Left cardiac atrium (tissue), 4 donors: ENCODE results near the gene TTR. TPM values are rescaled to one million over a fixed set of nuclear protein-coding genes. Genes with fewer than 3 reads are reported as not detected.
A peak's percentile ranks its signal among the peaks of the same experiment; 100 is the strongest.

ENCODE experiments used
- ATAC-seq, 2 donors: fragments of 200-7000 bp; cut with Tn5 transposase; one replicate each; pipeline ENCODE4 v1.9.1; 2020; ENCODE audit warnings: mild to moderate bottlenecking in 2 of 2, moderate library complexity in 2 of 2
- DNase-seq: peaks from one replicate; pipeline ENCODE4 v3.0.0-alpha.2; 2020
- intact Hi-C, 2 donors: fragments of 100-400 bp; cut with DNase I; formaldehyde crosslinking; loops; one replicate each; pipeline versions ENCODE4 v1.14.1 to v1.15.1; 2022 to 2023
- total RNA-seq, 2 donors: library from RNA; stranded (reverse); fragmentation: NEBNext Ultra II Directional; extraction: Animal tissue kit (Norgen Biotek cat#: 25700); gene quantifications; one replicate each; pipeline ENCODE4 v1.2.1, GENCODE V29; 2021
- donor health status: DM: no; HTN: yes; CAD: no.
- donor health status: DM: no; HTN: yes; CAD: no; lungs with severe emphysema.
- donor health status: DM: yes; HTN: yes; CAD: no.
- donor health status: Dilated cardiomyopathy.

The TTR gene
- total RNA-seq, 2 donors from 2014 or later: 0.34 TPM; not detected in 1

GRCh38 chr18:31643003-31643402 lies 51.3 kb downstream of the TTR start:
- DNase-seq: no peak
- ATAC-seq: peak in 1 of 2 donors; percentile 29
- intact Hi-C loops: no loop called here

- intact Hi-C loops: no loop called here
- DNase-seq: no peak
- ATAC-seq: no peak
These were observed 53.7 kb downstream of the TTR start for GRCh38 chr18:31645411-31645810.

GRCh38 chr18:31646332-31647126 lies 54.9 kb downstream of the TTR start:
- ATAC-seq: no peak
- DNase-seq: no peak
- intact Hi-C loops: no loop called here

- no peak for DNase-seq
- ATAC-seq: no peak
- intact Hi-C loops: no loop called here
These were observed 55.6 kb downstream of the TTR start for GRCh38 chr18:31647127-31647753.

Other genes starting within 250 kb of the TTR start
- not detected for gene DSG4, start 215.1 kb upstream of the TTR start, total RNA-seq
- gene DSG3, start 144.1 kb upstream of the TTR start, total RNA-seq: not detected
- gene DSG2, start 93.7 kb upstream of the TTR start, total RNA-seq: 10 to 100 TPM; 47.5 to 51.0 TPM
- gene B4GALT6, start 92.7 kb downstream of the TTR start, total RNA-seq: 10 to 100 TPM in 1 of 2 donors, 1 to 10 TPM in 1; 7.9 to 12.0 TPM
- not detected for gene SLC25A52, start 169.0 kb downstream of the TTR start, total RNA-seq